ENCODE measurements around the gene RPH3AL. TPM values are rescaled to one million over a fixed set of nuclear protein-coding genes. Genes with fewer than 3 reads are reported as not detected.
A peak's percentile ranks its signal among the peaks of the same experiment; 100 is the strongest.

The RPH3AL gene
- total RNA-seq, 4 donors from 2014 or later = 31.4 to 92.4 (median 48.6) TPM

- Histone ChIP-seq H3K27me3 (no peaks in the 10 kb centered on the region), H3K9me3 (no peaks in the 10 kb centered on the region), H3K4me3 (no peak overlapping the region), H3K27ac (no peak overlapping the region), H3K4me1 (no peaks in the 10 kb centered on the region), H3K36me3 (peaks cover 0 to 6% (median 0%) of the 10 kb centered on the region in 3 donors)
- DNase-seq = peak in 1 of 3 donors; percentile 19
- TF ChIP-seq POLR2A (IDR thresholded peaks at IDR 0.05) (no peak), CTCF (IDR thresholded peaks at IDR 0.05) (no peak)
These were observed 63.2 kb downstream of the RPH3AL start for GRCh38 chr17:289409-289808.

- Histone ChIP-seq H3K4me3 (no peak overlapping the region), H3K27ac (no peak overlapping the region), H3K27me3 (no peaks in the 10 kb centered on the region), H3K4me1 (no peaks in the 10 kb centered on the region), H3K36me3 (peaks cover 0 to 6% (median 0%) of the 10 kb centered on the region in 3 donors), H3K9me3 (no peaks in the 10 kb centered on the region)
- peak in 1 of 3 donors; percentile 29 for DNase-seq
- TF ChIP-seq CTCF (IDR thresholded peaks at IDR 0.05) = no peak
- no peak for TF ChIP-seq POLR2A (IDR thresholded peaks at IDR 0.05)
These were observed 63.7 kb downstream of the RPH3AL start for GRCh38 chr17:288802-289356.

GRCh38 chr17:286571-286970 is 66.0 kb downstream of the RPH3AL start:
- H3K36me3 ChIP-seq = peaks cover 0 to 6% (median 0%) of the 10 kb centered on the region in 3 donors
- no peak overlapping the region for H3K27ac ChIP-seq
- no peak overlapping the region for H3K4me3 ChIP-seq
- no peaks in the 10 kb centered on the region for H3K9me3 ChIP-seq
- no peaks in the 10 kb centered on the region for H3K4me1 ChIP-seq
- DNase-seq = peak in 1 of 3 donors; percentile 35
- H3K27me3 ChIP-seq = no peaks in the 10 kb centered on the region
- TF ChIP-seq CTCF (IDR thresholded peaks at IDR 0.05) (no peak), POLR2A (IDR thresholded peaks at IDR 0.05) (no peak)

- TF ChIP-seq POLR2A (IDR thresholded peaks at IDR 0.05) (no peak), CTCF (IDR thresholded peaks at IDR 0.05) (no peak)
- no peaks in the 10 kb centered on the region for H3K27me3 ChIP-seq
- peaks cover 0 to 6% (median 0%) of the 10 kb centered on the region in 3 donors for H3K36me3 ChIP-seq
- H3K9me3 ChIP-seq = no peaks in the 10 kb centered on the region
- H3K4me3 ChIP-seq = no peak overlapping the region
- peak in 1 of 3 donors; percentile 24 for DNase-seq
- no peak overlapping the region for H3K27ac ChIP-seq
- H3K4me1 ChIP-seq = no peaks in the 10 kb centered on the region
These were observed 66.7 kb downstream of the RPH3AL start for GRCh38 chr17:285751-286422.

GRCh38 chr17:284676-285355 is 67.8 kb downstream of the RPH3AL start:
- Histone ChIP-seq H3K27ac (no peak overlapping the region), H3K4me1 (no peaks in the 10 kb centered on the region), H3K36me3 (peaks cover 0 to 6% (median 0%) of the 10 kb centered on the region in 3 donors), H3K9me3 (no peaks in the 10 kb centered on the region), H3K4me3 (no peak overlapping the region), H3K27me3 (no peaks in the 10 kb centered on the region)
- no peak for TF ChIP-seq CTCF (IDR thresholded peaks at IDR 0.05)
- no peak for TF ChIP-seq POLR2A (IDR thresholded peaks at IDR 0.05)
- DNase-seq = peak in 1 of 3 donors; percentile 32

Data from Peyer's patch (tissue), 4 donors.